Tibial artery (tissue), 4 donors: ENCODE results near the gene AGBL1.

Experiments
- DNase-seq, 2 donors: peaks; one replicate each; pipeline ENCODE4 v3.0.0-alpha.2; 2019
- H3K27ac ChIP-seq, 2 donors: fragments of 200-600 bp; sonication (generic) in 1 of 2; 1 replicate in 1 of 2; 2 replicates in 1 of 2; pipeline ENCODE4 v1.5.1; 2018 to 2019; ENCODE audit warnings: mild to moderate bottlenecking in 1 of 2
- H3K27me3 ChIP-seq, 2 donors: fragments of 200-600 bp; sonication (generic) in 1 of 2; one replicate each; pipeline versions ENCODE4 v1.5.1 to v1.6.0; 2016 to 2019
- H3K36me3 ChIP-seq, 3 donors: fragments of 200-600 bp; sonication (generic) in 2 of 3; one replicate each; pipeline ENCODE4 v1.5.1; 2016 to 2019; ENCODE audit warnings: mild to moderate bottlenecking in 2 of 3
- H3K4me1 ChIP-seq, 4 donors: fragments of 200-600 bp; sonication (generic) in 2 of 4; 1 replicate in 3 of 4; 2 replicates in 1 of 4; pipeline ENCODE4 v1.5.1; 2016 to 2019
- H3K4me3 ChIP-seq, 2 donors: fragments of 200-600 bp; sonication (generic) in 1 of 2; 1 replicate in 1 of 2; 2 replicates in 1 of 2; pipeline ENCODE4 v1.5.1; 2018 to 2019; ENCODE audit warnings: mild to moderate bottlenecking in 2 of 2
- H3K9me3 ChIP-seq, 3 donors: fragments of 200-600 bp; sonication (generic) in 1 of 3; one replicate each; pipeline ENCODE4 v1.5.1; 2016 to 2019
- intact Hi-C: fragments of 100-400 bp; cut with DNase I; formaldehyde crosslinking; loops from one replicate; pipeline ENCODE4 v1.15.0; 2023; ENCODE audit warnings: low total_unique reads
- TF ChIP-seq, protein P1 (sequence below), 2 experiments: fragments of 200-600 bp in 1 of 2; fragments of 450-650 bp in 1 of 2; IDR thresholded peaks; one replicate each; pipeline ENCODE4 v1.5.1; 2017 to 2019; ENCODE audit warnings: antibody characterized with exemption in 2 of 2, mild to moderate bottlenecking in 1 of 2, moderate library complexity in 1 of 2

AGBL1 gene

DNA sequence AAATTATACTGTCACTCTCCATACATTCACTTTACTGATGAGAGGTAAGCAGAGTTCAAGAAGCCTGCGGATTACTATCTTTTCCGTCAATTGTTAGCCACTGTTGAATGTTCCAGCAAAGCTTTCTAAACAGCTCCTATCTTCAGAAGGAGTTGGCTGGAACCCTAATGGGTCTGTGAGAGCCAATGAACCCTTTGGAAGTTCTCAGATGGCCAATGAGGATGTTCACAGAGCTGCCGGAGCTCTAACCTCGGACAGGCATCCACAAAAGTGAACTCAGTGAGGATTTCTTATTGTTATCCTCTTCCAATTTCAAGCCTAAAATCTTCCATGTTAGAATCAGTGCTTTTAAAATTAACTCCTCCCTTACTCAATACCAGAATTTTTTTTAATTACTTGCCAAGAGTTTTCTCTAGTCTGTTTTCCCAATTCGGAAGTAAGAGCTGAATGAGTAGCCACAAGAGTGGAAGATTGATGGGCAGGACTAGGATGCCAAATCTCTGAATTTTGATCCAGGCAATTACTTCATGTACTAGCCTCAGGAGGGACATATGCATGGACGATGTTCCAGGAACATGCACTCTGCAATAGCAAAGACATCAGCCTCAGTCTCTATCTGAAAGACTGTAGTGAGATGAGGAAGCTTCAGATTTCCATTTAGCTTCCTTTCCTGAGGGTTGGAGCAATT, 78.1 kb downstream of the AGBL1 start:
- Histone ChIP-seq H3K4me1 (no peaks in the 10 kb centered on the region), H3K4me3 (no peak overlapping the region), H3K9me3 (peaks cover 0 to 3% (median 0%) of the 10 kb centered on the region in 3 donors), H3K36me3 (no peaks in the 10 kb centered on the region), H3K27me3 (no peaks in the 10 kb centered on the region), H3K27ac (no peak overlapping the region)
- intact Hi-C loops = no loop called here
- no peak for DNase-seq
- TF ChIP-seq, protein P1, sequence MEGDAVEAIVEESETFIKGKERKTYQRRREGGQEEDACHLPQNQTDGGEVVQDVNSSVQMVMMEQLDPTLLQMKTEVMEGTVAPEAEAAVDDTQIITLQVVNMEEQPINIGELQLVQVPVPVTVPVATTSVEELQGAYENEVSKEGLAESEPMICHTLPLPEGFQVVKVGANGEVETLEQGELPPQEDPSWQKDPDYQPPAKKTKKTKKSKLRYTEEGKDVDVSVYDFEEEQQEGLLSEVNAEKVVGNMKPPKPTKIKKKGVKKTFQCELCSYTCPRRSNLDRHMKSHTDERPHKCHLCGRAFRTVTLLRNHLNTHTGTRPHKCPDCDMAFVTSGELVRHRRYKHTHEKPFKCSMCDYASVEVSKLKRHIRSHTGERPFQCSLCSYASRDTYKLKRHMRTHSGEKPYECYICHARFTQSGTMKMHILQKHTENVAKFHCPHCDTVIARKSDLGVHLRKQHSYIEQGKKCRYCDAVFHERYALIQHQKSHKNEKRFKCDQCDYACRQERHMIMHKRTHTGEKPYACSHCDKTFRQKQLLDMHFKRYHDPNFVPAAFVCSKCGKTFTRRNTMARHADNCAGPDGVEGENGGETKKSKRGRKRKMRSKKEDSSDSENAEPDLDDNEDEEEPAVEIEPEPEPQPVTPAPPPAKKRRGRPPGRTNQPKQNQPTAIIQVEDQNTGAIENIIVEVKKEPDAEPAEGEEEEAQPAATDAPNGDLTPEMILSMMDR (IDR thresholded peaks at IDR 0.05) = no peak

DNA sequence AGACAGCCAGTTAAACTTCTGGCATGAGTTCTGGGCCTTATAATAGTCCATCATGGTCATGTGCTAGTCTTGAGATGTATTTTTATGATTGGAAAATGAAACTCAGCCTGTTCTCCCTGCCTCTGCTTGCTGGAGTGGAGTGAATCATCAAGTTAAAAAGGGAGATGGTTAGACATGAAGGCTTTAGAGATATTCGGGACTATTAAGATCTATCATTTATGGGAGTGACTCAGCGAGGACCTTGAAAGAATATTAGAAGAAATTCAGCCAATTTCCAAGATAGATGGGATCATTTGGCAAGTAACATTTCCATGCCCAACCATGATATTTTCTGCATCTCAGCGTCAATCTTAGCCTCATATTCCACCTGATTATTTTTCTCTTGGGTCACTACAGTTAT, 79.8 kb downstream of the AGBL1 start:
- no peak overlapping the region for H3K4me3 ChIP-seq
- TF ChIP-seq, protein P1 (IDR thresholded peaks at IDR 0.05) = no peak
- no peak overlapping the region for H3K27ac ChIP-seq
- intact Hi-C loops = no loop called here
- H3K36me3 ChIP-seq = no peaks in the 10 kb centered on the region
- DNase-seq = no peak
- H3K27me3 ChIP-seq = no peaks in the 10 kb centered on the region
- H3K9me3 ChIP-seq = no peaks in the 10 kb centered on the region
- no peaks in the 10 kb centered on the region for H3K4me1 ChIP-seq

DNA sequence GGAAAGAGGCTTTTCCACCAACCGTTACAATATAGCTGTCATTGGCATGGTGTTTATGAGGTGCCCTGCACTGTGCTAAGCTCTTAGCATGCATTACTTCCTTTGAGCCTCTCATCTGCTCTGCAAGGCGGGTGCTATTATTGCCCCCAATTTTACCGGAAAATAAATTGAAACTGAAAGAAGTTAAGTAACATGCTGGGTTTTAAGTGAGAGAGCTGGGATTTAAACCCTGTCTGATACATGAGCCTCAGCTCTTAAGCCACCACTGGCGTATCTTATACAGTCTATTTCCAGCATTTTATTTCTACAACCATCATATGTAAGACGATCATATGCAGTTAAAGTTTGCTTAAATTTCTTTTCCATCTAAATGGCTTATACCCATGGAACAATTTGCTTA, 81.6 kb downstream of the AGBL1 start:
- TF ChIP-seq, protein P1 (IDR thresholded peaks at IDR 0.05) = no peak
- no peaks in the 10 kb centered on the region for H3K27me3 ChIP-seq
- intact Hi-C loops = no loop called here
- no peaks in the 10 kb centered on the region for H3K9me3 ChIP-seq
- no peak overlapping the region for H3K27ac ChIP-seq
- H3K36me3 ChIP-seq = no peaks in the 10 kb centered on the region
- DNase-seq = no peak
- H3K4me3 ChIP-seq = no peak overlapping the region
- no peaks in the 10 kb centered on the region for H3K4me1 ChIP-seq

DNA sequence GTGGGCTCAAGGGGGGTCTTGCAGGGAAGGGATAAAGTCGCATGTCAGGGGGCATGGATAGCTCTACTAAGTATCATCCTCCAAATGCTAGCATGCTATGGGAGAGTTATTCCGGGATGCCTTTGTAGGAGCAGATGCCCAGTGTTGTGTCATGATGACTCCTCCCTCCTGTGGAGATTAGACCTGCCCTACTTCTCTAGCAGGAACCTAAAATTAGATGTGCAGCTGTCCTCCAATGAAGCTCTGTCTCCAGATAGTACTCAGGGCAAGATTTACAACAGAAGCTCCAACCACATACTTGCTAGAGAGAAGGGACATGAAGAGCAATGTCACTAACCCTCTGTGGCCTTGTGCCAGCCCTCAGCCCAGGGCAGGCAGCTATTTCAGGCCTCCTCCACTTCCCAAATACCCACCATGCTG, 82.5 kb downstream of the AGBL1 start:
- intact Hi-C loops = no loop called here
- Histone ChIP-seq H3K9me3 (no peaks in the 10 kb centered on the region), H3K4me1 (no peaks in the 10 kb centered on the region), H3K36me3 (no peaks in the 10 kb centered on the region), H3K27me3 (no peaks in the 10 kb centered on the region), H3K27ac (no peak overlapping the region), H3K4me3 (no peak overlapping the region)
- DNase-seq = no peak
- TF ChIP-seq, protein P1 (IDR thresholded peaks at IDR 0.05) = no peak

DNA sequence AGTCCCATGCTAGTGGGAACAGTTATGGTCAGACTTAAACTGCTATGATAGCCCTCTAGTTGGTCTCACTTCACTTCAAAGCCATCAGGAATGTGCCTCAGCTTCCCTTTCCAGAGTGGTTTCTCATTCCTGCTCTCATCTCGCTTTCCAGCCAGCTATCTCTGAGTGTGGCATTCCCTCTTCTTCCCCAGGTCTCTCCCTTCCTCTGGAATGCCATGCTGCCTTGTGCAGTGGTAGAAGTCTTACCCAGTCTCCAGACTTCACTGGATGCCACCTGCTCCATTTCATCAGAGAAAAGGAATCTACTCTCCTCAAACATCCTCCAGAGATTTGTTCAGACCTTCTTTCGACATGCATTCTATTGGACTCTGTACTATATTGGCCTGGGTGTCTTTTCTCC, 83.0 kb downstream of the AGBL1 start:
- H3K27ac ChIP-seq = no peak overlapping the region
- no peaks in the 10 kb centered on the region for H3K36me3 ChIP-seq
- intact Hi-C loops = no loop called here

More for the DNA sequence above, 83.0 kb downstream of the AGBL1 start:
- H3K4me3 ChIP-seq = no peak overlapping the region
- DNase-seq = no peak
- no peaks in the 10 kb centered on the region for H3K4me1 ChIP-seq
- TF ChIP-seq, protein P1 (IDR thresholded peaks at IDR 0.05) = no peak
- H3K27me3 ChIP-seq = no peaks in the 10 kb centered on the region
- no peaks in the 10 kb centered on the region for H3K9me3 ChIP-seq
